HL-60 (cell line): ENCODE results near the gene PRDM16.

Experiments
- TF ChIP-seq, protein P1 (sequence below): IDR thresholded peaks from 2 replicates; pipeline ENCODE4 v1.6.1; 2012; ENCODE audit warnings: low read depth; ENCODE audit not compliant: insufficient replicate concordance
- TF ChIP-seq, protein P2 (sequence below): IDR thresholded peaks from one replicate; pipeline ENCODE4 v1.5.1; 2011; ENCODE audit warnings: low read length, control low read depth, inconsistent platforms; ENCODE audit not compliant: insufficient read depth

DNA sequence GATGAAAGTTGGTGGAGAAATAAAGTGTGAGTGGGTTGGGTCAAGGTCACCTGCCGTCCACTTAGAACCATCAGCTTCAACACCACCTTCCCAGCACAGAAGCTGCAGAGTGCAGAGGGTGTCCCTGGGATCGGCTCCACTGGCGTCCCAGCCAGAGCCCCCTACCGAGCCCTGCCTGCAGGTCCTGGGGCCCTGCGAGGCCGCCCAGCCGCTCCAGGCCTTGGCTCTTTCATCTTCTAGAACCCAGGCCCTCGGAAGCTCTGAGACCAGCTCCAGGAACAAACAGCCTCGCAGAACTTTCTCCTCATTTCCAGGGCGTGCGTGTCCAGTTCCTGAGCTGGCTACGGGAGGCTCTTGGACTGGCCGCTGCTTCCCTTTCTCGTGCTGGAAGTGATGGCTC lies 166.0 kb downstream of the PRDM16 start:
- TF ChIP-seq, protein P1, sequence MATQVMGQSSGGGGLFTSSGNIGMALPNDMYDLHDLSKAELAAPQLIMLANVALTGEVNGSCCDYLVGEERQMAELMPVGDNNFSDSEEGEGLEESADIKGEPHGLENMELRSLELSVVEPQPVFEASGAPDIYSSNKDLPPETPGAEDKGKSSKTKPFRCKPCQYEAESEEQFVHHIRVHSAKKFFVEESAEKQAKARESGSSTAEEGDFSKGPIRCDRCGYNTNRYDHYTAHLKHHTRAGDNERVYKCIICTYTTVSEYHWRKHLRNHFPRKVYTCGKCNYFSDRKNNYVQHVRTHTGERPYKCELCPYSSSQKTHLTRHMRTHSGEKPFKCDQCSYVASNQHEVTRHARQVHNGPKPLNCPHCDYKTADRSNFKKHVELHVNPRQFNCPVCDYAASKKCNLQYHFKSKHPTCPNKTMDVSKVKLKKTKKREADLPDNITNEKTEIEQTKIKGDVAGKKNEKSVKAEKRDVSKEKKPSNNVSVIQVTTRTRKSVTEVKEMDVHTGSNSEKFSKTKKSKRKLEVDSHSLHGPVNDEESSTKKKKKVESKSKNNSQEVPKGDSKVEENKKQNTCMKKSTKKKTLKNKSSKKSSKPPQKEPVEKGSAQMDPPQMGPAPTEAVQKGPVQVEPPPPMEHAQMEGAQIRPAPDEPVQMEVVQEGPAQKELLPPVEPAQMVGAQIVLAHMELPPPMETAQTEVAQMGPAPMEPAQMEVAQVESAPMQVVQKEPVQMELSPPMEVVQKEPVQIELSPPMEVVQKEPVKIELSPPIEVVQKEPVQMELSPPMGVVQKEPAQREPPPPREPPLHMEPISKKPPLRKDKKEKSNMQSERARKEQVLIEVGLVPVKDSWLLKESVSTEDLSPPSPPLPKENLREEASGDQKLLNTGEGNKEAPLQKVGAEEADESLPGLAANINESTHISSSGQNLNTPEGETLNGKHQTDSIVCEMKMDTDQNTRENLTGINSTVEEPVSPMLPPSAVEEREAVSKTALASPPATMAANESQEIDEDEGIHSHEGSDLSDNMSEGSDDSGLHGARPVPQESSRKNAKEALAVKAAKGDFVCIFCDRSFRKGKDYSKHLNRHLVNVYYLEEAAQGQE: no peak
- TF ChIP-seq, protein P2, sequence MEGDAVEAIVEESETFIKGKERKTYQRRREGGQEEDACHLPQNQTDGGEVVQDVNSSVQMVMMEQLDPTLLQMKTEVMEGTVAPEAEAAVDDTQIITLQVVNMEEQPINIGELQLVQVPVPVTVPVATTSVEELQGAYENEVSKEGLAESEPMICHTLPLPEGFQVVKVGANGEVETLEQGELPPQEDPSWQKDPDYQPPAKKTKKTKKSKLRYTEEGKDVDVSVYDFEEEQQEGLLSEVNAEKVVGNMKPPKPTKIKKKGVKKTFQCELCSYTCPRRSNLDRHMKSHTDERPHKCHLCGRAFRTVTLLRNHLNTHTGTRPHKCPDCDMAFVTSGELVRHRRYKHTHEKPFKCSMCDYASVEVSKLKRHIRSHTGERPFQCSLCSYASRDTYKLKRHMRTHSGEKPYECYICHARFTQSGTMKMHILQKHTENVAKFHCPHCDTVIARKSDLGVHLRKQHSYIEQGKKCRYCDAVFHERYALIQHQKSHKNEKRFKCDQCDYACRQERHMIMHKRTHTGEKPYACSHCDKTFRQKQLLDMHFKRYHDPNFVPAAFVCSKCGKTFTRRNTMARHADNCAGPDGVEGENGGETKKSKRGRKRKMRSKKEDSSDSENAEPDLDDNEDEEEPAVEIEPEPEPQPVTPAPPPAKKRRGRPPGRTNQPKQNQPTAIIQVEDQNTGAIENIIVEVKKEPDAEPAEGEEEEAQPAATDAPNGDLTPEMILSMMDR: no peak
